ENCODE data around the gene CYP4F22.
"Not testable (repeated sequence)": the region's sequence is repeated elsewhere in the genome, so short reads cannot be mapped to it uniquely, and the experiment has no call there.

Gene CYP4F22

DNA sequence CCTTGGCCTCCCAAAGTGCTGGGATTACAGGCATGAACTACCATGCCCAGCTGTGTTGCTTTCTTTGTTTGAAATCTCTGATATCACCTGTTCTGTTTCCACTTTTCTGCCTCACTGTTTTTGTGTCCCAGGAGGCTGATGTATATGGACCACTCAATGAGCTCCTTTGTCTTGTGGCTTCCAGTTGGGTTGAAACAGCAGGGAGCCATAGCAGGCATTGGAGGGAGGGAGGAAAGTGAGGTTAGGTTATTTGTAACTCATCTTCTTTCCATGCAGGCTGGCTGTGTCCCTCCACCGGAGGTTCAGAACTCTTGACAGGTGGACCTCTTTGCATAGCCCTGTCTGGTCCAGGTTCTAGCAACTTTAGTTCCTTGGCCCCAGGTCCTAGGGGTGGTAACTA, 6.1 kb upstream of the CYP4F22 start:
- no peaks in the 10 kb centered on the region for H3K4me1 ChIP-seq (ENCODE audit: control insufficient read depth, insufficient read depth, low read length)
- no peak overlapping the region for H3K27ac ChIP-seq (ENCODE audit: low read depth, low read length)
- H3K27me3 ChIP-seq (ENCODE audit: control insufficient read depth, insufficient read depth, low read length): peaks cover 3% of the 10 kb centered on the region
- H3K36me3 ChIP-seq (ENCODE audit: control insufficient read depth, insufficient read depth, low read length): no peaks in the 10 kb centered on the region
- H3K9ac ChIP-seq (ENCODE audit: low read length): no peak overlapping the region
- H3K4me3 ChIP-seq (ENCODE audit: low read length): no peak overlapping the region

DNA sequence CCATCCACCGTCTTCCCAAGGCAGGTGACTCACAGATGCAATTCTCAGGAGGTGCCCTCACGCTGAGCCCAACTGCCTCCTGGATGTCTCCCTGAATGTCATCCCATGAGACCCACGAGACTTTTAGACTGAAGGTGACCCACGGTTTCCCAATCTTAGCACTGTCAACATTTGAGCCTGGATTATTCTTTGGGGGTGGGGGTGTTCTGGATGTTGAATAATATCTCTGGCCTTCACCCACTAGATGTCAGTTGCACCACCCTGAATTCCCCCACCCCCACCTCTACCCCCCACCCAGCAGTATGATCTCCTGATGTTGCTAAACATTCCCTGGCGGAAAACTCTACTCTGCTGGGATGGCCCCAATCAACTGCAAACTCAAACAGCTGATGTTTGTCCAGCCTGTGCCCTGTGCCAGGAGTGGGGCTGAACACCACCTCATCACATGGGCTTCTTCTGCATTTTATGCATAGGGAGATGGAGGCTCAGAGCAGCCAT, 2.2 kb upstream of the CYP4F22 start:
- Histone ChIP-seq H3K27me3 (ENCODE audit: control insufficient read depth, insufficient read depth, low read length) (peaks cover 20% of the 10 kb centered on the region), H3K4me3 (ENCODE audit: low read length) (no peak overlapping the region), H3K9ac (ENCODE audit: low read length) (no peak overlapping the region), H3K36me3 (ENCODE audit: control insufficient read depth, insufficient read depth, low read length) (no peaks in the 10 kb centered on the region), H3K27ac (ENCODE audit: low read depth, low read length) (no peak overlapping the region), H3K4me1 (ENCODE audit: control insufficient read depth, insufficient read depth, low read length) (no peaks in the 10 kb centered on the region)

DNA sequence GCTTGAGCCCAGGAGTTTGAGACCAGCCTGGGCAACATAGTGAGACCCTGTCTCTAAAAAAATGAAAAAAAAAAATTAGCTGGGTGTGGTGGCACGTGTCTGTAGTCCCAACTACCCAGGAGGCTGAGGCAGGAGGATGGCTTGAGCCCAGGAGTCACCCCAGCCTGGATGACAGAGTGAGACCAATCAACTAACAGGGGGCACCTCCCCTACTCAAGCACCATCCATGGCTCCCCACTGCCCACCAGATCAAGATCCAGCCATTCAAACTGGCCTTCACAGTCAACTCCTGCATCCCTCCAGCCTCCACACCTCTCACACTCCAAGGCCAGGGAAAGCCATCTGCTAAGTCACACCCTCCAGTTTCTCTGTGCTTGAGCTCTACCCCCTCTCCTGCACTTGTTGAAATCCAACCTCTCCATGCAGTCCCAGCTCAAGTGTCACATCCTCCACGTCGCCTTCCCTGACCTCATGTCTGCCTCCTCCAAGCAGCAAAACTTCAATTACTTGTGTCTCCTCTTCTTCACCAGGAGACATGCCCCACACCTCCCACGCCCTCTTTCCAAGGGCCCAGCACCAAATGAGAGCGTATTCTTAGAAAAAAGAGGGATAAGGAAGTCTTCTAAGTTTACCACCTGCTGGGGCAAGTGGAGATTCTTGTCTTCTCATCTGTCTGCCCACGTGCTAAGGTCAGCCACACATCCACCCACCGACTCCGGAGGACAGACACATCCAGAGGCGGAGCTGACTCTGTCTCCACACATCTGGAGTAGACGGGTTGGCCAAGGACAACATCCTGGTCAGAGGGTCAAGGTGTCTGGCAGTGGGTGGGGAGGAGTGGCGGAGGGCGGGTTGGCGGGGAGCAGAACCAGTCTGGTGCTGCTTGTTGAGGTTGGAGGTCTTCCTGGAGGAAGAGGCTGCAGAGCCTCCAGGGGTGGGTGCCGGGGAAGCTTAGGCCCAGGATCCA, 974 bp upstream of the CYP4F22 start:
- Histone ChIP-seq H3K27ac (ENCODE audit: low read depth, low read length) (no peak overlapping the region), H3K4me3 (ENCODE audit: low read length) (no peak overlapping the region), H3K9ac (ENCODE audit: low read length) (no peak overlapping the region), H3K4me1 (ENCODE audit: control insufficient read depth, insufficient read depth, low read length) (no peaks in the 10 kb centered on the region), H3K27me3 (ENCODE audit: control insufficient read depth, insufficient read depth, low read length) (peaks cover 20% of the 10 kb centered on the region), H3K36me3 (ENCODE audit: control insufficient read depth, insufficient read depth, low read length) (no peaks in the 10 kb centered on the region)

DNA sequence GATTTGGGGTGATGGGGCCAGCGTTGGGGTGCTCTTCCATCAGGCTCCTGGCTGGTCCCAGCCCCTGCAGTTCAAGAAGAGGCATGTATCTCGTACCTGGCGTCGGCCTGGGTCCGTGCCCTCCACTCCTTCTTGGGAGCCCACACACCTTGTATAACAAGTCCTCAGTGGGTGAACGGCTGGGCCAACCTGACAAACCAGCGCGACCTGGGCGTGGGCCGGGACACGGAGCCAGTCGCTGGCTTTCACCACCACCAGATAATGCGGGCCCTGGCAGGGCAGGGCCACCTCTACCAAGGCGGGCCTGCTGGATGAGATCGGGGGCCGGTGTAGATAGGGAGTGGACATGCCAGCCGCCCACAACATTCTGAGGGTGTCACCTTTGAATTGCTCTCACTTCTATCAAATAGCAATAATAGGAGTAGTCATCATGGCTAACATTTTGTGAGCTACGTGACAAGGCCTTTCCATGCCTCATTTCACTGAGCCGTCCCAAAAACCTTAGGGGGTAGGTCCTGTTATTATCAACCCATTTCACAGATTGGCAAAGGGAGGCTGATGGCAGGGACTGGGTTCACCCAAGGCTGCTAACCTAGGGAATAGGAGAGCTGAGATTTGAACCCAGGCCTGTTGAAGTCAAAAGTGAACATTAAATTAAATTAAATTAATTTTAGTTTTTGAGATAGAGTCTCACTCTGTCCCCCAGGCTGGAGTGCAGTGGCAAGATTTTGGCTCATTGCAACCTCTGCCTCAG, 3.5 kb downstream of the CYP4F22 start:
- H3K27me3 ChIP-seq (ENCODE audit: control insufficient read depth, insufficient read depth, low read length): peaks cover 20% of the 10 kb centered on the region
- no peak overlapping the region for H3K4me3 ChIP-seq (ENCODE audit: low read length)
- no peaks in the 10 kb centered on the region for H3K4me1 ChIP-seq (ENCODE audit: control insufficient read depth, insufficient read depth, low read length)
- no peak overlapping the region for H3K27ac ChIP-seq (ENCODE audit: low read depth, low read length)
- H3K36me3 ChIP-seq (ENCODE audit: control insufficient read depth, insufficient read depth, low read length): no peaks in the 10 kb centered on the region
- H3K9ac ChIP-seq (ENCODE audit: low read length): no peak overlapping the region

DNA sequence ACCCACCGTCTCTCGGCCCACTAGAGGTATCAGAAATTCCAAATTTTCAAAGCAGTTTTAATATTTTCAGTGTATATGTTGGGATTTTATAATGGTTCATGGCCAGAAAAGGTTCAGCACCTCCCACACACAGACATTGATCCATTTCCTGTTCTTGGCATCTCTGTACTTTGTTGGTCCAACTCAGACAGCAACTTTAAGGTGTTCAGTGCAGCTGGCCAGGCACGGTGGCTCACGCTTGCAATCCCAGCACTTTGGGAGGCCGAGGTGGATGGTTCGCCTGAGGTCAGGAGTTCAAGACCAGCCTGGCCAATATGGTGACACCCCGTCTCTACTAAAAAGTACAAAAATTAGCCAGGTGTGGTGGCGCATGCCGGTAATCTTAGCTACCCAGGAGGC, 6.9 kb downstream of the CYP4F22 start:
- not testable (repeated sequence) for H3K9ac ChIP-seq (ENCODE audit: low read length); H3K4me3 ChIP-seq (ENCODE audit: low read length); H3K4me1 ChIP-seq (ENCODE audit: control insufficient read depth, insufficient read depth, low read length); H3K36me3 ChIP-seq (ENCODE audit: control insufficient read depth, insufficient read depth, low read length); H3K27ac ChIP-seq (ENCODE audit: low read depth, low read length); H3K27me3 ChIP-seq (ENCODE audit: control insufficient read depth, insufficient read depth, low read length)

DNA sequence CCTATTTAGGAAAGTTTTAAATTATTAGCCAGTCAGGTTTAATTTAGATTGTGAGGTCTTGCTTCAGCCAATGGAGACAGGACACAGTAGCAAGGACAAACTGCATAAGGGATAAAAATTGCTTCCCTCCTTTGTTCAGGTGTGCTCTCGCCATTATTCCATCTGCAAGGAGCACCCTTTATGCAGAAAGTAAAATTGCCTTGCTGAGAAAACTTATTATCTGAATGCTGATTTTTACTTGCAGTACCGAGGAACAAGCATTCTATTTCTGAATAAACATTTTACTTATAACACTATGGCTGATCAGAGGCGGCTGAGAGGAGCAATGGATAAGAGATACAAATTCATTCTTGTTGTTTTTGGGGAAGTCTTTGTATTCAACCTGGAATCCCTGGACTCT, 8.0 kb downstream of the CYP4F22 start:
- H3K4me3 ChIP-seq (ENCODE audit: low read length): no peak overlapping the region
- no peaks in the 10 kb centered on the region for H3K36me3 ChIP-seq (ENCODE audit: control insufficient read depth, insufficient read depth, low read length)
- H3K4me1 ChIP-seq (ENCODE audit: control insufficient read depth, insufficient read depth, low read length): no peaks in the 10 kb centered on the region
- H3K9ac ChIP-seq (ENCODE audit: low read length): no peak overlapping the region
- H3K27ac ChIP-seq (ENCODE audit: low read depth, low read length): no peak overlapping the region
- H3K27me3 ChIP-seq (ENCODE audit: control insufficient read depth, insufficient read depth, low read length): no peaks in the 10 kb centered on the region

DNA sequence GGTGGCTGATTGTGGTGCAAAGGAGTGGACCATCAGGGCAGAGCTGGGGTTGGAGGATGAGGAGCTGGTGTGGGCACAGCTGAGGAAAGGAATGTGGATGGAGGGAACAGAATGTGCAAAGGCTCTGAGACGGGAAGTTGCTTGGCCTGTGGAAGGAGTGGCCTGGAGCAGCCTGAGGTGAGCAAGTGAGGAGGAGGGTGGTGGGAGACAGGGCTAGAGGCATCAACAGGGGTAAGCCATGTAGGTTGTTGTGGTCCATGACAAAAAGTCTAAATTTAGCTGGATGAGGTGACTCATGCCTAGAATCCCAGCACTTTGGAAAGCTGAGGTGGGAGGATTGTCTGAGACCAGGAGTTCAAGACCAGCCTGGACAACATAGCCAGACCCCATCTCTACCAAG, 9.5 kb downstream of the CYP4F22 start:
- no peak overlapping the region for H3K4me3 ChIP-seq (ENCODE audit: low read length)
- H3K36me3 ChIP-seq (ENCODE audit: control insufficient read depth, insufficient read depth, low read length): no peaks in the 10 kb centered on the region
- no peak overlapping the region for H3K9ac ChIP-seq (ENCODE audit: low read length)
- H3K4me1 ChIP-seq (ENCODE audit: control insufficient read depth, insufficient read depth, low read length): no peaks in the 10 kb centered on the region
- H3K27me3 ChIP-seq (ENCODE audit: control insufficient read depth, insufficient read depth, low read length): no peaks in the 10 kb centered on the region
- no peak overlapping the region for H3K27ac ChIP-seq (ENCODE audit: low read depth, low read length)

DNA sequence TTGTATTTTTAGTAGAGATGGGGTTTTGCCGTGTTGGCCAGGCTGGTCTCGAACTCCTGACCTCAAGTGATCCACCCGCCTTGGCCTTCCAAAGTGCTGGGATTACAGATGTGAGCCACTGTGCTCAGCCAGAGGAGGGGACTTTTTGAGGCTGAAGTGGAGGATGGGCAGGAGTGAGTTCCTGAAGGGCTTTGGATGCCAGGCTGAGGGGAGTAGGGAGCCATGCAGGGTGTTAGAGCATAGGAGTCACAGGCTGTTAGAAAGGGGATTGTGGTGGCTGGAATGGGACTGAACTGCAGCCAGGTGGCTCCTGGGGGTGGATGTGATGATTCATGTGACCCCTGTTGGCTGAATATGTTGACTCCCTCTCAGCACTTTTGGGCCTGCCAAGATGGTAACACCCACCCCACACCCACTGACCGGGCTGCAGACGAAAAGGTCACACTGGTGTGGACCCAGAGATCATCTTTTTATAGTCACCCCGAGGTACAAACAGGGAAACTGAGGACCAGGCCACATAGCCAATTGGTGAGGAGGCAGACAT, 11.2 kb downstream of the CYP4F22 start:
- Histone ChIP-seq H3K27me3 (ENCODE audit: control insufficient read depth, insufficient read depth, low read length) (no peaks in the 10 kb centered on the region), H3K9ac (ENCODE audit: low read length) (no peak overlapping the region), H3K4me1 (ENCODE audit: control insufficient read depth, insufficient read depth, low read length) (no peaks in the 10 kb centered on the region), H3K36me3 (ENCODE audit: control insufficient read depth, insufficient read depth, low read length) (no peaks in the 10 kb centered on the region), H3K4me3 (ENCODE audit: low read length) (no peak overlapping the region), H3K27ac (ENCODE audit: low read depth, low read length) (no peak overlapping the region)

DNA sequence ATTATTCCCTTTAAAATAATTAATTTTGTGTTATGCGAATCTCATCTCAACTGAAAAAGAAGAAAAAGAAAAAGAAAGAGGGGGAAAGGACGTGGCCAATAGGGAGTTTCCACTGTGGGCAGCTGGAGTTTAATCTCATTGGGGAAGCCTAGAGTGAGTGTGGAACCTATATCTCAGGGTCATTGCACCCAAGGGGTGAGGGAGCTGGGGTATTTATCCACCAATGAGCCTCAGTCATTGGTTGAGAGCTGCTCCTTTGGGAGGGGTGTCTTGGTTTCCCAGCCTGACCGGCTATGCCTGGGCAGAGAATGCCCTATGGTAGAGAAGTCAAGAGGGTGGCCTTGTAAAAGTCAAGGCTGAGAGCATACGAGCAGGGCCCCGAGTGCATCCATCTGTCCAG, 16.5 kb downstream of the CYP4F22 start:
- no peaks in the 10 kb centered on the region for H3K27me3 ChIP-seq (ENCODE audit: control insufficient read depth, insufficient read depth, low read length)

DNA sequence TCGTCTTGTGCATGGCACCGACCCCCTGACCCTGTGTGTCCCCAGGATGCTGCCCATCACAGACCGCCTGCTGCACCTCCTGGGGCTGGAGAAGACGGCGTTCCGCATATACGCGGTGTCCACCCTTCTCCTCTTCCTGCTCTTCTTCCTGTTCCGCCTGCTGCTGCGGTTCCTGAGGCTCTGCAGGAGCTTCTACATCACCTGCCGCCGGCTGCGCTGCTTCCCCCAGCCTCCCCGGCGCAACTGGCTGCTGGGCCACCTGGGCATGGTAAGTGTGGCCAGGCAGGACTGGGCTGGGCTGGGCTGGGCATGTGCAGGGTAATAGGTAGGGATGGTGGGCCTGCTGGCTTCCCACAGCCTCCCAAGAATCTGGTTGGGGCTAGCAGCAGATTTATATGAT, 17.0 kb downstream of the CYP4F22 start:
- Histone ChIP-seq H3K4me3 (ENCODE audit: low read length) (no peak overlapping the region), H3K9ac (ENCODE audit: low read length) (no peak overlapping the region), H3K36me3 (ENCODE audit: control insufficient read depth, insufficient read depth, low read length) (no peaks in the 10 kb centered on the region), H3K4me1 (ENCODE audit: control insufficient read depth, insufficient read depth, low read length) (no peaks in the 10 kb centered on the region), H3K27ac (ENCODE audit: low read depth, low read length) (no peak overlapping the region), H3K27me3 (ENCODE audit: control insufficient read depth, insufficient read depth, low read length) (no peaks in the 10 kb centered on the region)

More for the DNA sequence above, 16.5 kb downstream of the CYP4F22 start:
- no peak overlapping the region for H3K27ac ChIP-seq (ENCODE audit: low read depth, low read length)
- no peaks in the 10 kb centered on the region for H3K36me3 ChIP-seq (ENCODE audit: control insufficient read depth, insufficient read depth, low read length)
- H3K9ac ChIP-seq (ENCODE audit: low read length): no peak overlapping the region
- no peaks in the 10 kb centered on the region for H3K4me1 ChIP-seq (ENCODE audit: control insufficient read depth, insufficient read depth, low read length)
- no peak overlapping the region for H3K4me3 ChIP-seq (ENCODE audit: low read length)

DNA sequence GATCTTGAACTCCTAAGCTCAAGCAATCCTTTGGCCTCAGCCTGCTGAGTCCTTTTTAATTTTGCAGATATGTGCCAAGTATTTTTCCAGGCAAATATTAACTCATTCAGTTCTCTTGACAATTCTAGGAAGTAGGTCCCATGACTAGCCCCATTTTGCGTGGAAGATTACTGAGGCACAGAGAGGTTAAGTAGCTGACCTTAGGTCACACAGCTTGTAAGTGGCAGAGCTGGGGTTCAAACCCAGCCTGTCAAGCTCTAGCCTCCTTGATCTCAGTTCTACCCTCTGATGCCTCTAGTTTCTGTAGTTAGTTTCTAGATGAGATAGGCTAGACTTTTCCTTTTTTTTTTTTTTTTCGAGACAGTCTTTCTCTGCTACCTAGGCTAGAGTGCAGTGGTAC, 18.1 kb downstream of the CYP4F22 start:
- Histone ChIP-seq H3K4me1 (ENCODE audit: control insufficient read depth, insufficient read depth, low read length) (no peaks in the 10 kb centered on the region), H3K4me3 (ENCODE audit: low read length) (no peak overlapping the region), H3K27ac (ENCODE audit: low read depth, low read length) (no peak overlapping the region), H3K27me3 (ENCODE audit: control insufficient read depth, insufficient read depth, low read length) (no peaks in the 10 kb centered on the region), H3K36me3 (ENCODE audit: control insufficient read depth, insufficient read depth, low read length) (no peaks in the 10 kb centered on the region), H3K9ac (ENCODE audit: low read length) (no peak overlapping the region)

DNA sequence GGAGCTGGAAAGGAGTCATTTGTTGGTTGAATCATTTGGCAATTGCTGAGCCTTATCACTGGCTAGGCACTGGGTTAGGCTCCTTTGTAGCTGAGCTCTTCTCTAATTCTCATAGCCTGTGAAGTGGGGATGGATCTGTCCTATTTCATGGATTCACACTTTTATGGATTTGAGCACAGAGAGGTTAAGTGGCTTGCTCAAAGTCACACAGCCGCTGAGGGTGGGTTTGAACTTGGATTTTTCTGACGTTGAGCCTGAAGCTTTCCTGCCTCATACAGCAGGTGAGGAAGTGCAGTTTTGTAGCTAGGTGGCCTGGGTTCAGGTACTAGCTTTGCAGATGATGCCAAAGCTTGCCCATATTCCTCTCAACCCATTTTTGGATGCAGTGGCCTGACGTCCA, 19.4 kb downstream of the CYP4F22 start:
- no peaks in the 10 kb centered on the region for H3K27me3 ChIP-seq (ENCODE audit: control insufficient read depth, insufficient read depth, low read length)
- no peak overlapping the region for H3K27ac ChIP-seq (ENCODE audit: low read depth, low read length)
- H3K9ac ChIP-seq (ENCODE audit: low read length): no peak overlapping the region
- no peaks in the 10 kb centered on the region for H3K4me1 ChIP-seq (ENCODE audit: control insufficient read depth, insufficient read depth, low read length)
- H3K4me3 ChIP-seq (ENCODE audit: low read length): no peak overlapping the region
- no peaks in the 10 kb centered on the region for H3K36me3 ChIP-seq (ENCODE audit: control insufficient read depth, insufficient read depth, low read length)

Measured in rectal smooth muscle tissue (tissue), 1 donor.